ENCODE results near the gene EMP2.
"Not testable (repeated sequence)": the region's sequence is repeated elsewhere in the genome, so short reads cannot be mapped to it uniquely, and the experiment has no call there.

EMP2 gene

DNA sequence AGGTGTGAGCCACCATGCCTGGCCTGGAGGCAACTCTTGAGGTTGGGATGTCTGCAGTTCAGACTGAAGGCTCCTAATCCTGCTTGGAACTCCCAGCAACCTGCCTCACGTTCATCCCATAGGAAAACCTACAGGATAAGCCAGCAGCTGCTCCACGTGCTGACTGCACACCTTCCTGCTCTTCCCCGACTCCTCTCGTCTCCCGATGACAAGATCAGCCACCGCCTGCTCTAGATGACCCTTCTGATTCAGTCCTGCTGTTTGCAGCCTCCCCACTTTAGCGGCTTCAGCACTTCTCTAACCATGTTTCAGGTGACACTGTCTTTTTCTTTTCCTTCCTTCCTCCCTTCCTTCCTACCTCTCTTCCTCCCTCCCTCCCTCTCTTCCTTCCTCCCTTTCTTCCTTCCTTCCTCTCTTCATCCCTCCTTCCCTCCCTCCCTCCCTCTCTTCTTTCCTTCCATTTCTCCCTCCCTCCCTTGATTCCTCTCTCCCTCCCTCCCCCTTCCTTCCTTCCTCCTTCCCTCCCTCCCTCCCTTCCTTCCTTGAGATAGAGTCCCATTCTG lies 61.8 kb downstream of the EMP2 start:
- TF ChIP-seq, protein P1, sequence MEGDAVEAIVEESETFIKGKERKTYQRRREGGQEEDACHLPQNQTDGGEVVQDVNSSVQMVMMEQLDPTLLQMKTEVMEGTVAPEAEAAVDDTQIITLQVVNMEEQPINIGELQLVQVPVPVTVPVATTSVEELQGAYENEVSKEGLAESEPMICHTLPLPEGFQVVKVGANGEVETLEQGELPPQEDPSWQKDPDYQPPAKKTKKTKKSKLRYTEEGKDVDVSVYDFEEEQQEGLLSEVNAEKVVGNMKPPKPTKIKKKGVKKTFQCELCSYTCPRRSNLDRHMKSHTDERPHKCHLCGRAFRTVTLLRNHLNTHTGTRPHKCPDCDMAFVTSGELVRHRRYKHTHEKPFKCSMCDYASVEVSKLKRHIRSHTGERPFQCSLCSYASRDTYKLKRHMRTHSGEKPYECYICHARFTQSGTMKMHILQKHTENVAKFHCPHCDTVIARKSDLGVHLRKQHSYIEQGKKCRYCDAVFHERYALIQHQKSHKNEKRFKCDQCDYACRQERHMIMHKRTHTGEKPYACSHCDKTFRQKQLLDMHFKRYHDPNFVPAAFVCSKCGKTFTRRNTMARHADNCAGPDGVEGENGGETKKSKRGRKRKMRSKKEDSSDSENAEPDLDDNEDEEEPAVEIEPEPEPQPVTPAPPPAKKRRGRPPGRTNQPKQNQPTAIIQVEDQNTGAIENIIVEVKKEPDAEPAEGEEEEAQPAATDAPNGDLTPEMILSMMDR (IDR thresholded peaks at IDR 0.05; ENCODE audit: extremely low read depth, missing control alignments): no peak
- no peak for DNase-seq (ENCODE audit: low spot score)

DNA sequence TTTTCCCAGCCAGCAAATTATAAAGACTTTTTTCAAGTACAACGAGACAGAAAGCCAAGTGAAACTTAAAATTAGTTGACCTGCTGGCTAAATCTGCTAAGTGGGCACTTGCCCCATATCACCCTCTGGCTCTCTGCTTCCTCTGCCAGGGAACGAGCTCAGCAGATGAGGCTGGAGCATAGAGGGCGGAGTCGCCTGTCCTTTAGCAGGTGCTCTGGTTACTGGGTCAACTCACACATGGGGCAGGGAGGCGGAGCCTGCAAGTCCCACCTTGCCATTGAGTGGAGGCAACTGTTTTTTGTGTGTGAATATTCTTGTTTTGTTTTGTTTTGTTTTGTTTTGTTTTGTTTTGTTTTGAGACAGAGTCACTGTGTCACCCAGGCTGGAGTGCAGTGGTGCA lies 62.5 kb downstream of the EMP2 start:
- TF ChIP-seq, protein P1 (IDR thresholded peaks at IDR 0.05; ENCODE audit: extremely low read depth, missing control alignments): no peak
- no peak for DNase-seq (ENCODE audit: low spot score)

GRCh38 chr16:10514369-10515055 lies 65.9 kb downstream of the EMP2 start:
- DNase-seq (ENCODE audit: low spot score): peak; percentile 69
- TF ChIP-seq, protein P1 (IDR thresholded peaks at IDR 0.05; ENCODE audit: extremely low read depth, missing control alignments): no peak

- TF ChIP-seq, protein P1 (IDR thresholded peaks at IDR 0.05; ENCODE audit: extremely low read depth, missing control alignments): no peak
These were observed 68.6 kb downstream of the EMP2 start for GRCh38 chr16:10511829-10512228.

GRCh38 chr16:10510279-10510678 lies 70.1 kb downstream of the EMP2 start:
- TF ChIP-seq, protein P1 (IDR thresholded peaks at IDR 0.05; ENCODE audit: extremely low read depth, missing control alignments): no peak
- DNase-seq (ENCODE audit: low spot score): no peak

More at GRCh38 chr16:10511829-10512228, 68.6 kb downstream of the EMP2 start:
- DNase-seq (ENCODE audit: low spot score): no peak

- TF ChIP-seq, protein P1 (IDR thresholded peaks at IDR 0.05; ENCODE audit: extremely low read depth, missing control alignments): peak; percentile 75
- DNase-seq (ENCODE audit: low spot score): peak; percentile 82
These were observed 70.8 kb downstream of the EMP2 start for GRCh38 chr16:10509534-10510025.

DNA sequence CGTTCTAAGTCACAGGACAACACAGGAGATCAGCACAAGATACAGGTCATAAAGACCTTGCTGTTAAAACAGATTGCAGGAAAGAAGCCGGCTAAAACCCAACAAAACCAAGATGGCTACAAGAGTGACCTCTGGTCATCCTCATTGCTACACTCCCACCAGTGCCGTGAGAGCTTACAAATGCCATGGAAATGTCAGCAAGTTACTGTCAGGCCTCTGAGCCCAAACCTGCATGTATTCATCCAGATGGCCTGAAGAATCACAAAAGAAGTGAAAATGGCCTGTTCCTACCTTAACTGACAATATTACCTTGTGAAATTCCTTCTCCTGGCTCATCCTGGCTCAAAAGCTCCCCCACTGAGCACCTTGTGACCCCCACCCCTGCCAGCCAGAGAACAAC lies 75.1 kb downstream of the EMP2 start:
- DNase-seq (ENCODE audit: low spot score): not testable (repeated sequence)

All from GM20000 (cell line).